T-helper 2 cell treated with Interferon-gamma antibody and Interleukin-4, amounts not matched to agents 5 μg/mL and 100 μg/mL, for 36 hours (primary cell): ENCODE results near the gene RAD9A.
A peak's percentile ranks its signal among the peaks of the same experiment; 100 is the strongest.

Source experiments
- DNase-seq: peaks from one replicate; pipeline ENCODE4 v3.0.0; 2021; ENCODE audit warnings: low spot score
- H3K27ac Mint-ChIP-seq: one replicate; pipeline ENCODE4 v1.8.0; 2021; ENCODE audit warnings: mild to moderate bottlenecking, mixed read lengths
- H3K27me3 Mint-ChIP-seq: one replicate; pipeline ENCODE4 v1.8.0; 2021; ENCODE audit warnings: low read depth, mixed read lengths
- H3K36me3 Mint-ChIP-seq: one replicate; pipeline ENCODE4 v1.8.0; 2021; ENCODE audit warnings: low read depth, mixed read lengths
- H3K4me1 Mint-ChIP-seq: one replicate; pipeline ENCODE4 v1.8.0; 2021; ENCODE audit warnings: low read depth, mixed read lengths
- H3K4me3 Mint-ChIP-seq: one replicate; pipeline ENCODE4 v1.8.0; 2022; ENCODE audit warnings: mild to moderate bottlenecking, moderate library complexity, mixed read lengths
- H3K9me3 Mint-ChIP-seq: one replicate; pipeline ENCODE4 v1.8.0; 2021; ENCODE audit warnings: mixed read lengths

RAD9A gene

DNA sequence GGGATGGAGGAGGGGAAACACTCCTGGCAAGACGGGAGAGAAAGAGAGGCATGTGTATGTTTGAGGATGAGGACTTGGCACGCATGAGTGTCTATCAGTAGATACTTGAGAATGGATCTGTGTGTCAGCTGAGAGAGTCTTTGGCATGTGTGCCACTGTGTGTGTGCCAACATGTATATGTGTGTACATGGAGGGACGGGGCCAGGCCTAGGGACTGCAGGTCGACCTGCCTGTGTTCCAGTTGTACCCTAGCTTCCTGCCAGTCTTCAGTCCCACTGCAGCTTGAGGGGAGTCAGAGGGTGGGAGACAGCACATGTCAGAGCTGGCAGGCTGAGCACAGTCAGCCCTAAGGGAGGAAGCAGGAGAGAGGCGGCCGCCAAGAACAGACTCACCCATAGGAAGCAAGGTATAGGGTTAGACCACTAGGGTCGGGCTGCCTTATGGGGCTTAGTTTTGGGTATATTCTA is 24.0 kb upstream of the RAD9A start:
- Mint-ChIP-seq H3K27me3 (peaks cover 58% of the 10 kb centered on the region), H3K27ac (no peak overlapping the region), H3K9me3 (no peaks in the 10 kb centered on the region), H3K4me3 (no peak overlapping the region), H3K4me1 (peaks cover 38% of the 10 kb centered on the region), H3K36me3 (no peaks in the 10 kb centered on the region)
- no peak for DNase-seq

DNA sequence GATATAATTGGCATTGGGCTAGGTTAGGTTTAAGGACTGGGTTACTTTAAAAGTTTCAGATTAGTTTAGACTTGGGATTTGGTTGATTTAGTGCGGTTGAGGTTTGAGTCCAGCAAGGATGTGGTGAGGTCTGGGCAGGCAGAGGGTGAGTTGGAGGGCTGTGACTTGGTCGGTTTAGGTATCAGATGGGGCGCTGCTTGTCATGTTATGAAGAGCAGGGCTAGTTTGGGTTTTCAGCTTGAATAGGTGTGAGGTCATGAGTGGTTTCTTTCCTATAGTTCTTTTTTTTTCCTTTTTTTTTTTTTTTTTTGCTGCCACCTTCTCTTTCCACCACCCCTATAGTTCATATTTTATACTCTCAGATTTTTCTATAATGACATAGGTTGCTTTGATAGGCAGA is 23.2 kb upstream of the RAD9A start:
- no peak overlapping the region for H3K27ac Mint-ChIP-seq

DNA sequence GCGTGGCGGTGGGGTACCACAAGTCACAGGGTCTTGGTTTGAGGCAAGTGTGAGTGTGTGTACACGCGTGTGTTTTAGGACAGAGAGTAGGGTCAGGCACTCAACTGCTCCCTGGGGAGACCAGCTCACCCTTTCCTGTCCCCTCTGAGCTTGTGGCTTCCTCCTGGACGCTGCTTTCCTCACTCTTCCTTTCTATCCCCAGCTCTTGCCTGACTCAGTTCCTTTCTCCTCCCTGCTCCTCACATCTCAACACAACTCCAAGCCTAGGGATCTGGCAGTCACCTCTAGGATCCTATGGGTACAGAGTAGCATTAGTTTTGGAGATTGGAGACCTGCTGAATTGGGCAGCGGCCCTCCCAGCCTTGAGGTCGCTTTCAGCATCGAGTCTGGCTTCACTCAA is 22.5 kb upstream of the RAD9A start:
- H3K27me3 Mint-ChIP-seq: peaks cover 60% of the 10 kb centered on the region
- peaks cover 37% of the 10 kb centered on the region for H3K4me1 Mint-ChIP-seq
- no peak overlapping the region for H3K4me3 Mint-ChIP-seq
- no peaks in the 10 kb centered on the region for H3K36me3 Mint-ChIP-seq
- no peaks in the 10 kb centered on the region for H3K9me3 Mint-ChIP-seq
- H3K27ac Mint-ChIP-seq: no peak overlapping the region
- DNase-seq: no peak

More for the DNA sequence above, 23.2 kb upstream of the RAD9A start:
- no peak overlapping the region for H3K4me3 Mint-ChIP-seq
- H3K9me3 Mint-ChIP-seq: no peaks in the 10 kb centered on the region
- peaks cover 38% of the 10 kb centered on the region for H3K4me1 Mint-ChIP-seq
- peak; percentile 31 for DNase-seq
- no peaks in the 10 kb centered on the region for H3K36me3 Mint-ChIP-seq
- peaks cover 55% of the 10 kb centered on the region for H3K27me3 Mint-ChIP-seq

DNA sequence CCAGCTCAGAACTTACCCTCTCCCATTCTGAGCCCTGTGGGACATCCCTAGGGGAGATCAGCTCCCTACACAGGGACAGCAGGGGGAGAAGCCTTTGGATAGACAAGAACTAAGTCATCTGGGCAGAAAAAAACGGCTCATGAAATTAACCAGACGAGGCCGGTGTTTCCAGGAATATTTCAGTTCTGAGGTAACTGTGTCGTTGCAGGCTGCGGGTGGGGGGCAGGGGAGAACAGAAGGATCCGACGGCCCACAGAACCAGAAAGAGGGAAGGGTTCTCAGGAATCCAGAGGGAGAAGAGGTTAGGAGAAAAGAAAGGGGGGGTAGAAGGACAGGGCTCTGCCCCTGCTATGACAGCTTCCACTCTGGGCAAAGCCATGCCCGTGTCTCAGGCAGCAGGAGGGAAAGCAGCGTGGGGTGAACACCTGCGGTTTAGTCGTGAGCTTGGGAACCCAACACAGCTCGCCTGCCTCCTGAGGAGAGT is 21.9 kb upstream of the RAD9A start:
- no peaks in the 10 kb centered on the region for H3K9me3 Mint-ChIP-seq

DNA sequence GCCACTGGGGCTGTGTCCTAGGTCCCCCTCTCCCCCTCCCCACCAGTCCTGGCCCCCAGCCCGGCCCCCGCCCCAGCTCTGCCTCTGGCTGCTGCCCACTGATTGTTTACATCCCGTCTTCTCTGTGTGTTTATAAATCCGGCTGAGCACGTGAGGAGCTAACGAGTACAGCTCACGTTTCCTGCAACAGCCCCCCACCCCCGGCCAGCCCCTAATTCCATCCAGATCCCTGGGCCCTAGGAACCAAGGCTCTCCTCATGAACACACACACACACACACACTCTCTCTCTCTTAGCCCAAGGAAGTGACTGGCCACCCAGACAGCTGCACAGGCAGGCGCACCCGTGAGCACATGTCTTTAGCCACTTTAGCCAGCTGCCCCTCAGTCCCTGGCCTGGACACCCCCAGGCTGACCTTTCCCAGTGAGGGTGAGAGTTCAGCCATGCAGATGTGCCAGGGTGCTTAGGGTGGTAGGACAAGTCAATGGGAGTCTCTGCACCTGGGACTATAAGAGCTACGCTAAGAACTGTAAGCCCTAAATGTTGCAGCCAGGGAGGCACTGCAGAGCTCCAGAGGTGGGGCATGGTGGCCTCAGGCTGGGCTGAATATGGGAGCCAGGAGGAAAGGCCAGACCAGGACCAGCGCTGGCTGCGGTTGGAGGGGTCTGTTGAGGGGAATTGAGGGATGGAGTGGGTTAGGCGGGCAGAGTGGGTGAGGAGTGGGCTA is 21.3 kb upstream of the RAD9A start:
- H3K9me3 Mint-ChIP-seq: no peaks in the 10 kb centered on the region
- DNase-seq: no peak
- H3K36me3 Mint-ChIP-seq: no peaks in the 10 kb centered on the region
- no peak overlapping the region for H3K4me3 Mint-ChIP-seq
- peaks cover 63% of the 10 kb centered on the region for H3K27me3 Mint-ChIP-seq
- H3K4me1 Mint-ChIP-seq: peaks cover 38% of the 10 kb centered on the region
- H3K27ac Mint-ChIP-seq: peak overlapping the region; percentile 7

More for the DNA sequence above, 21.9 kb upstream of the RAD9A start:
- Mint-ChIP-seq H3K4me3 (no peak overlapping the region), H3K4me1 (peaks cover 39% of the 10 kb centered on the region), H3K36me3 (no peaks in the 10 kb centered on the region), H3K27ac (no peak overlapping the region), H3K27me3 (peaks cover 62% of the 10 kb centered on the region)
- DNase-seq: no peak

DNA sequence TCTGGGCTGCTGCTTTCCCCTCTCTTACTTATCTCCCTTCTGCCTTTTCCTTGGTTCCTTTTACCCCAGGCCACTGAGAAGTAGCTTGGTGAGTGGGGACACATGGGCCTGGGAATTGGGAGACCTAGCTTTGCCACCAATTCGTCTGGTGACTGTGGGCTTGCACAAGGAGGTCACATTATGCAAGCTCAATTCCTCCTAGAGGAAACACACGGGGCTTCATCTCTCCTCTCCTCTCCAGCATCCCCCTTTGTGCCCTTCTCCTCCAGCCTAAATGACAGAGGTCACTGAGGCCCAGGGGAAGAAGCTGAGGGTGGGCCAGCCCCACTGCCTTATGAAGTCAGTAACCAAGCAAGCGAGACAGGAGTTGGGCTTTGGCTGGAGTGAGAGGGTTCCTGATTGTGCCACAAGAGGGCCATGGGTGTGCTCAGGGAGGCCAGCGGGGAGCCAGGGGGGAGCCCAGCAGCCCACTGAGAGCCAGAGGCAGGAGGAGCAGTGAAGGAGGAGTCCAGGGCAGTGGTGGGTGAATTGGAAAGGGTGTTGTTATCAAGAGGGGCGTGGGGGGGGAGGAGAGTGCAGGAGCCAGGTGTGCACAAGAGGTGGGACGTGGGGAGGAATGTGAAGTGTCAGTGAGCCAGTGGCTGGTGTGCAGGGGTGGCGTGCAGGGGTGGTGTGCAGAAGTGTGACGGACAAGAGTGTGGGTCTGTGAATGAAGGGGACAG is 20.4 kb upstream of the RAD9A start:
- no peak for DNase-seq
- H3K4me1 Mint-ChIP-seq: peaks cover 38% of the 10 kb centered on the region
- no peaks in the 10 kb centered on the region for H3K36me3 Mint-ChIP-seq
- no peaks in the 10 kb centered on the region for H3K9me3 Mint-ChIP-seq
- H3K27ac Mint-ChIP-seq: peak overlapping the region; percentile 41
- peaks cover 63% of the 10 kb centered on the region for H3K27me3 Mint-ChIP-seq
- peak overlapping the region; percentile 74 for H3K4me3 Mint-ChIP-seq

DNA sequence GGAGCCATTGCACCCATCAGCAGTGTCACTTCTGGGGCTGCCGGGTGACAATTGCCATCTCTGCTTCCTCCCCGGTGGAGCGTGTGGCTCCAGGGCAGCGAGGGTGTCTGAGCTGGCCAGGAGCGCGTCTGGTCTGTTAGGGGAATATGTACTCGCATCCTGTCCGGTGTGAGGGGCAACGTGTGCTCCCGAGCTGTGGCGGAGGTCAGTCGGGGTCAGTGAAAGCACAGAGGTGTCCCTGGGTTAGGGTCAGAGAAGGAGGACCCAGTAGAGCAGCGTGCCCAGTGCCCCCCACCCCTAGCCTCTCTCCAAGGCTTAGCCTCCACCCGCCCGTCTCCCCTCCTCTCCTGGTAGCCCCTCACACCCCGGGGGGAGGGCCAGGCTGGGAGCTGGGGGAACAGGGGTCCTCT is 19.9 kb upstream of the RAD9A start:
- Mint-ChIP-seq H3K4me3 (peak overlapping the region; percentile 74), H3K36me3 (no peaks in the 10 kb centered on the region), H3K27me3 (peaks cover 67% of the 10 kb centered on the region), H3K4me1 (peaks cover 38% of the 10 kb centered on the region), H3K9me3 (no peaks in the 10 kb centered on the region), H3K27ac (peak overlapping the region; percentile 41)
- DNase-seq: no peak

DNA sequence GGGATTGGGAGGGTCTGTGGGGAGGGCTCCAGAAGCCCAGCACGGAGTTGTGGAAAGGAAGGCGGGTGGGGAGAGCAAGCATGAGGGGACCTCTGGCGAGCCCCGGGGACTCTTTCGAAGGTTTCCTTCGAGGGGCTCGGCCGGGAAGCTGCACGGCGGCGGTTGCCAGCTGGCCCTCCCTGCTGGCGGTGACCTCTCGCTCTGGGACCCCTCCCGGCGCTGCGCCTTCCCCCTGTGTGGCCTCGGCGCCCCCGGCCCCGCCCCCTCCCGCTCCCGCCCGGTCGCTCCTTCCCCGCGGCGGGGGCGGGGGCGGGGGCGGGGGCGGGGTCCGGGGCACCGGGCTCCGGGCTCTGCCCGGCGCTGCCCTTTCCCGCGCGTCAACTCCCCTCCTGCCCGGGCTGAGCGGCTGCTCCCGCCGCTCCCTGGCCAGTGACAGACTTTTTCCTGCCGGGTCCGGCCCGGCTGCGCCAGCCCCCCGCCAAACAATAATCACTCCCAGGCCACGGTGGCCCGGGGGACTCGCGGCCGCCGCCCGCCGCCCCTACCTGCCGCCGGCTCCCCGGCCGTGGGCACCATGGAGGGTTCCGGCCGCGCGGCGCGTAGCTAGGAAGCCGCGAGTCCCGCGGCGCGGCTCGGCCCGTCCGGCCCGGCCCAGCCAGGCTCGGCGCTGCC is 19.3 kb upstream of the RAD9A start:
- H3K9me3 Mint-ChIP-seq: no peaks in the 10 kb centered on the region
- peaks cover 69% of the 10 kb centered on the region for H3K27me3 Mint-ChIP-seq
- no peaks in the 10 kb centered on the region for H3K36me3 Mint-ChIP-seq
- H3K4me3 Mint-ChIP-seq: no peak overlapping the region
- H3K27ac Mint-ChIP-seq: no peak overlapping the region
- peaks cover 38% of the 10 kb centered on the region for H3K4me1 Mint-ChIP-seq
- no peak for DNase-seq

DNA sequence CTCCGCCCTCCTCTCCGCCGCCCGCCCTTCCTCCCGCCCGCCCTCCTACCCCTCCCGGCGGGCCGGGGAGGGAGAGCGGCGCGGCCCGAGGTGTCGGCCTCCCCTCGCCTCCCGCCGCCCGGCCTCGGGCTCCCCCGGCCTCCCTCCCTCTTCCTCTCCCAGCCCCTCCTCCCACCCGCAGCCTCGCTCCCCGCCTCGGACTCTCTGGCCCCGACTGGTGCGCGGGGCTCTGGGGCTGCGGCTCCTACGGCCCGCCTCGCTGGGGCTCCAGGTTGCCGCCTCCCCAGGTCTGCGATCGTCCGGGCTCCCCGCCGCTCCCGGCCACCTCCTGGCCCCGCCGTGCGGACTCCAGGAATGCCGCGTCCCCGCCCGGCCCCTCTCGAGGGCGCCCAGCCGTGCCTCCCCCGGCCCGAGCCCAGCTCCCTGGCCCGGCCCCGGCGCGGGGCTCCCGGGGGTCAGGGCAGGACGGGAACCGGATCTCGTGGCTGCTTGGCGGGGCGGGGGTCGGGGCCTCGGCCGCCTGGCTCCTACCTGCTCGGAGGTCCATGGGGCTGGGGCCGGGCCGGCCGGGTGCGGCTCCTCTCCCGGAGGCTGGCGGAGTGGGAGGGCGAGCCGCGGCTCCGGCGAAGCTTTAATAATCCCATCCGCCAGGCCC is 18.7 kb upstream of the RAD9A start, which contains the start of gene CLCF1:
TSS of gene CLCF1 (minus strand) at position 606 of the 655 bp plus-strand sequence. CDS start at position 547, 59 bp downstream.
- no peak for DNase-seq
- H3K27ac Mint-ChIP-seq: peak within 1 kb of the TSS; percentile 80
- H3K4me3 Mint-ChIP-seq: peak within 1 kb of the TSS; percentile 91
- peaks cover 34% of the 10 kb centered on the region for H3K4me1 Mint-ChIP-seq
- peaks cover 64% of the 10 kb centered on the region for H3K27me3 Mint-ChIP-seq
- H3K9me3 Mint-ChIP-seq: no peaks in the 10 kb centered on the region
- H3K36me3 Mint-ChIP-seq: no peaks in the 10 kb centered on the region

DNA sequence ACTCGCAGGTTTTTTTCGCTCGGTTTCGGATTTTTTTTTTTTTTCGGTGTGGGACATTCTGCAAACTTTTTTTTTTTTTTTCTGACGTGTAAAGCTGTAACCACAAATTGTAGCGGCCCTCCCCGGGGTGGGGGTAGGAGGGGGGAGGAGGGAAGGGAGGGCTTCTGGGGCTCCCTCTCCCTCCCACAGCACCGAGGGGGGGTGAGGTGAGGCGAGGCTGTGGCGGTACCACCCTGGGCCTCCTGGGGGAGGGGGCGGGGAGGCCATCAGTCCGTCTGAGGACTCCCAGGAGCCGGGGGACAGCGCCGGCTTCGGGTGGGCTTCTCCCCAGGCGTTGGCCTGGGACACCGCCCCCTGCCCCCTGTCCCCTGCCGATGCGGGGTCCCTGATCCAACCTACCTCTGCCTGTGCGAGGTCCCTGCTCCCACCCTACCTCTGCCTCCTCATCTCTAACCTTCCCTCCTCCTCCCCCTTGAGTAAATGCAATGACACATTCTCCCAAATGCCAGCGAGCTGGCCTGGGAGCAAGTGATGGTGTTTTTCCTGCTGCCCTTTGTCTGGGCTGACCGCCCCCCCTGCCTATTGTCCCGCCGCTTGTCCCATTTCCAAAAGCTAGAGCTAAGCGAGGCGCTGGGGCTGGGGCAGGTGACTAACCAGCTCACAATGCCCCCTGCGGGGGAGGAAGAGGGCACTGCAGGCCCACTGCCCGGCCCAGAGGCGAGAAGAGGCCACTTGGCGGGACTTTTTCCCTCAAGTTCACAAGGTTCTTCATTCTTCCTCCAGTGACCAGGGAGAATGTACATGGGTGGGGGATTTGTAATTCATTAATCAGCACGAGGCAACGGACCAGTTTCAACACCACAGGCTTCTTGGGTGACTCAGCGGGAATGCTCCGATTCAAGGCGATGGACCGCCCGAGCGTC is 17.9 kb upstream of the RAD9A start:
- Mint-ChIP-seq H3K4me1 (peaks cover 26% of the 10 kb centered on the region), H3K27me3 (peaks cover 60% of the 10 kb centered on the region), H3K27ac (peak overlapping the region; percentile 80), H3K9me3 (no peaks in the 10 kb centered on the region), H3K36me3 (no peaks in the 10 kb centered on the region), H3K4me3 (peak overlapping the region; percentile 91)
- peak; percentile 53 for DNase-seq

DNA sequence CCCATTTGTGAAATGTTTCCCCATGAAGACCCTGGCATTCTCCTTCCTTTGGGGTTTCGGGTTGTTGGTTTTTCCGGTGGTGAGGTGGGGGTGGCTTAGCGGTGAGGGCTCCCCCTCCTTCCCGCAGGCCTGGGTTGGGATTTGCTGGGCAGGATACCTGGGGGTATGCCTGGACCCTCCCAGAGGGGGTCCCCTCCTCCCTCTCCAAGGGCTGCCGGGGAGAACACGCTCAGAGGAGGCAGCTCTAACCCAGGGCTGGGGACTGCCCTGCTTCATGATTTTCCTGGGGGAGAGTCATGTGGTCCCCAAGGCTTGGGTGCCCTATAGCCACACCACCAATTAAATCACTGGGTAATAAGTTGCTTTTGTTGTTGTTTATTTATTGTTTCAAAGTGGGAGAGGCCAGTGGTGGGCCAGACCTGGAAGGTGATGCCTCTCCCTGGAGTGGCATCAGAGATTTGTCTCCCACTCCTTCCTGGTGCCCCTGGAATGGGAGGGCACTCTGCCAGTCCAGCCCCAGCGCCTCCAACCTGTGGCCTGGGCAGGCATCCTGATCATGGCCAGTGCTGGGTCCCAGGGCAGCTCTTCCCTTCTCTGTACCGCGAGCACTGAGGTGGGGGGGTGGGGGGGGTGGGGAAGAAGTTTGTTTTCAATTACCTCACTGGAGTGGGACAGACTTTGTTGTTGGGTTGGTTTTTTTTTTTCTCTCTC is 17.1 kb upstream of the RAD9A start:
- Mint-ChIP-seq H3K36me3 (no peaks in the 10 kb centered on the region), H3K27me3 (peaks cover 52% of the 10 kb centered on the region), H3K4me3 (peak overlapping the region; percentile 91), H3K9me3 (no peaks in the 10 kb centered on the region), H3K4me1 (peaks cover 22% of the 10 kb centered on the region), H3K27ac (no peak overlapping the region)
- DNase-seq: no peak

DNA sequence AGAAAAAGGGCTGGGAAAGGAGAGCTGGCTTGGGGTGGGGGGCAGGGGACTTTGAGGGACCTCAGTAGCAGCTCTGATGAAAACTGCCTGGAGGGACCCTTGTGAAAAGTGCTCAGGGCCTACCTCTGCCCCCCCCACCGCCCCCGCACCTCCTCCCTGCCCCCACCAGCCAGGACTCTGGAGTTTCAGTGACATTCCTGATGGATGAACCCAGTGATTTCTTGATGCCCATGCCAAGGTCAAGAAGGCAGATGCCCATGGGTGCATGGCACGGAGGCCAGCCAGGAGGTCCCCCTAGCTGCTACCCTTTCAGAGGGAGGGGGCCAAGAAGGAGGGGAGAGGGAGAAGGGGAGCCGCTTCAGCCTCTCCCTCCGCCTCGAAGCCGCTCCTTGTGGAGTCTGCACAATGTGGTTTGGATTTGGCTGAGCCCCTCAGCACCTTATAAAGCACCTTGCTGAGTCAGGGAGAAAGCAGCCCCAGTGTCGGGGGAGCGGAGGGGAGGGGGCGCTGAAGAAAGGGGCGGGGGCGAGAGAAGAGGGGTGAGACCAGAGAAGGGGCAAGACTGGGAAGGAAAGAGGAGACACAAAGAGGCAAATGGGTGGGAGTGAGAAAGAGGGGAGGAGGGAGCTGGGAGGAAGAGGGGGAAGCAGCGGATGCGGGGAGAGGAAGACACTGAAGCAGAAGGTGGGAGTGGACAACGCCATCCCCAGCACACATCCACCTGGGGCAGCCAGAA is 16.3 kb upstream of the RAD9A start:
- peaks cover 19% of the 10 kb centered on the region for H3K4me1 Mint-ChIP-seq
- no peak overlapping the region for H3K27ac Mint-ChIP-seq
- no peaks in the 10 kb centered on the region for H3K9me3 Mint-ChIP-seq
- no peak overlapping the region for H3K4me3 Mint-ChIP-seq
- H3K36me3 Mint-ChIP-seq: no peaks in the 10 kb centered on the region
- DNase-seq: no peak
- H3K27me3 Mint-ChIP-seq: peaks cover 48% of the 10 kb centered on the region
